GM12872 (cell line): ENCODE data around the gene SLC16A13.

ENCODE experiments used
- CTCF ChIP-seq: IDR thresholded peaks from 3 replicates; pipeline ENCODE4 v1.5.1; 2011; ENCODE audit warnings: low read depth, mild to moderate bottlenecking, low read length, moderate library complexity; ENCODE audit not compliant: insufficient read depth

Gene SLC16A13

GRCh38 chr17:7026471-7027115 lies 9.2 kb upstream of the SLC16A13 start:
- no peak for TF ChIP-seq CTCF

- TF ChIP-seq CTCF, result no peak
These were observed 8.5 kb upstream of the SLC16A13 start for GRCh38 chr17:7027335-7027734.

GRCh38 chr17:7029096-7029495 lies 6.7 kb upstream of the SLC16A13 start:
- no peak for TF ChIP-seq CTCF

GRCh38 chr17:7029659-7030058 lies 6.2 kb upstream of the SLC16A13 start:
- TF ChIP-seq CTCF, result no peak

- no peak for TF ChIP-seq CTCF
These were observed 742 bp upstream of the SLC16A13 start for GRCh38 chr17:7034955-7035590.

- TF ChIP-seq CTCF, result no peak
These were observed 2.4 kb downstream of the SLC16A13 start for GRCh38 chr17:7038025-7038862.

- no peak for TF ChIP-seq CTCF
These were observed 4.0 kb downstream of the SLC16A13 start for GRCh38 chr17:7039832-7040231.
